GM12891 (cell line): ENCODE data around the gene MPO.

Source experiments
- POLR2A ChIP-seq: IDR thresholded peaks from 2 replicates; pipeline ENCODE4 v1.6.1; 2011; ENCODE audit warnings: low read depth, low read length, control low read depth
- POLR2AphosphoS5 ChIP-seq: IDR thresholded peaks from 2 replicates; pipeline ENCODE4 v1.6.1; 2011; ENCODE audit warnings: low read depth, low read length, control low read depth
- TAF1 ChIP-seq: IDR thresholded peaks from 2 replicates; pipeline ENCODE4 v1.6.1; 2011; ENCODE audit warnings: low read depth, low read length, control low read depth

DNA sequence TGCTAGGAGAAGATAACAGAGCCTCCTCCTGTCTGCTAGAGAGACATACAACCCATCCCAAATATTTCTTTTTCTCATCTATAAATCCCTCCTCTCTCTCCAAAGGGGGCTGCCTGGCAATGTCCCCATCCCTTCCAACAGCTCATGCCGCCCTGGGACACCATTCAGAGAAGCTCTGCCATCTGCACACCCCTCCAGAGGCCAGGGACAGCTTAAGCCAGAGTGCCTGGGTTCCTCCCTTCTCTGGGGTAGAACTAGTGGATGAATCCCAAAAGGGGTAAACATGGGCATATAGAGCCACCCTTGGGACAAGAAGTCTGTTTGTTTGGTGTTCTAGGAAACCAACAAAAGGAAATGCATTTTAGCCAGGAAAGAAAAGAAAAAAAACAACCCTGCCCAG, 44.9 kb downstream of the MPO start:
- TF ChIP-seq POLR2AphosphoS5, result no peak
- TF ChIP-seq POLR2A, result no peak
- no peak for TF ChIP-seq TAF1
